Stimulated activated CD4-positive, alpha-beta T cell treated with anti-CD3 and anti-CD28 coated beads, Interleukin-15, amount 100 ng/mL, for 48 hours (primary cell): ENCODE data around the gene MAST4.

Experiments
- DNase-seq, 2 donors: peaks; one replicate each; pipeline ENCODE4 v3.0.0-alpha.2; 2020; ENCODE audit warnings: low read depth in 2 of 2

Gene MAST4

DNA sequence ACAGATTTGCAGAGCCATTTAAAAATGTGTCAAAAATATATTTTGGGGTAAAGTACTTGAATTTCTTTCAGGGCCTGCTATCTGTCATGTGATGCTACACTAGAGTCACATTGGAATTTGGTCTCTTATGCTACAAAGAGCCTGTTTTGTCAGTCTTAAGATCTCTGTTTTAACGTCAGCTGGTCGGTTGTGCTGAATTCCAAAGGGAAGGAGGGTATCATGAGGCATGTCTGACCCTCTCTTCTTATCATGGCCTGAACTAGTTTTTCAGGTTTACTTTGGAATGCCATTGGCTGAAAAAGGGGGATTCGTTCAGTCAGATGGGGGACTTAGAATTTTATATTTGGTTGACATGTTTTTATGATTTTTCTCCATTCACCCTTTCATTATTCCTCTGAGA lies 309.8 kb downstream of the MAST4 start:
- no peak for DNase-seq

- no peak for DNase-seq
These were observed 312.0 kb downstream of the MAST4 start for GRCh38 chr5:66908230-66908629.

DNA sequence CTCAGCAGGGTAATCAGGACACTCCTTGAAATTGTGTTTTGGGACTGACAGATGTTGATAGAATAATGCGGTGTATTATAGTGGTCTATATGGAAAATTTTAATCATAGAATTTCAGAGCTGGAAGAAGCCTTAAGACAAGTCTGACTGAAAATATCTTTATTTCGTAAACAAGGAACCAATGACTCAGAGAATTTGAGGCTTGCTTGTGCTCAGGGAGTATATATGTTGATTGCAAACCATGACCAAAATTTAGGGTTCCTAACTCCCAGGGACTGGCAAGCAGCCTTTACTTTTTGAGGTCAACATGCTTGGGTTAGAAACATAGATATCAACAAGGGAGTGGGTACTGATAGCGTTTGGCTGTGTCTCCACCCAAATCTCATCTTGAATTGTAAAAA lies 313.2 kb downstream of the MAST4 start:
- DNase-seq = no peak

DNA sequence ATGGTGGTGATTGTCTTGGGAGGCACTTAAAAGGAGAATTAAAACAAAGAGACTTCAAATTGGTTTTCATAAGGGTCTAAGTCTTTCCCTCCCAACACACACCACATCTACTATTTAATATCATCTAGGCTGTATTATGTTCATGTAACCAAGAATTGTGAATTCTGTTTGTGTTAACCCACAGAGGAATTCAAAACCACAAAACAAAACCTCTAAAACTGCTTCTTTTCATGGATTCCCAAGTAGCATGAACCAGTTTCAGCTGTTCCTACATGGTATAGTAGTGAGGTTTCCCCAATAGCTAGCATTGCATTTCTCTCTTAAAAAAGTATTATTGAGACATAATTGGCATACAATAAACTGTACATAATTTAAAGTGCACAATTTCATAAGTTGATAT lies 316.6 kb downstream of the MAST4 start:
- no peak for DNase-seq

DNA sequence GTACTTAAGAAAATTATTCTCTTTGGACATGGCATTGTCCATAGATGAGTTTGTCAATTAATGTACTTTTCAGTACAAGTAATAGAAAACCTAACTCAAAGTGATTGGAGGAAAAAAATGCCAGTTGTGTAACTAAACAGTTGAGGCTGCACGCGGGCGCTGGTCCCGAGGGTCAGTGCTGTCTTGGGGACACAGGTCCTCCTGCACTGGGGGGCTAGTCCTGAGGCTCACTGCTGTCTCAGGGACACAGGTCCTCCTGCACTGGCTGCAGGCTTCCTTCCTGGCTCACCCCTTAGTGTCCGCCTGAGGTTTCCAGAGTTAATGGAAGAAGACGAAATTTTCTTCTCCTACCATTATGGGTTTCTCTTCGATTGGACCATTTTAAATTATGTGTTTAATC lies 319.3 kb downstream of the MAST4 start:
- DNase-seq = no peak

DNA sequence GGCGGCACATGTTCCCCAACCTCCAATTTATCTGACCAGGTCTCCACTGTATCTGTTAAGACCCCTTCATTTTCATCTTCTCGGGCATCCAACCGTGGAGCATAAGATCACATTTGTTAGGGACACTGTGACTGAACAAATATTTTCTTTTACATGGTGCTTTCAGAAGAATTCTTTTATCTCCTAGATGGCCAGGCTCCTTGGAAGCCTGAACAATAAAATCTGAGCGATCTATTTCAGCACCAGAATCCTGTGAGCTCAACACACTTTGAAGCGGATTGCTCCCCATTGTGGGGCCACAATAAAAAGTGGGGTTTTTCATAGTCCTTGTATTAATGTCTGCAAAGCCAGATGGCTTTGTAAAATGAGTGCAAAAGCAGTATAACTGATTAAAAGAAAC lies 326.7 kb downstream of the MAST4 start:
- no peak for DNase-seq

DNA sequence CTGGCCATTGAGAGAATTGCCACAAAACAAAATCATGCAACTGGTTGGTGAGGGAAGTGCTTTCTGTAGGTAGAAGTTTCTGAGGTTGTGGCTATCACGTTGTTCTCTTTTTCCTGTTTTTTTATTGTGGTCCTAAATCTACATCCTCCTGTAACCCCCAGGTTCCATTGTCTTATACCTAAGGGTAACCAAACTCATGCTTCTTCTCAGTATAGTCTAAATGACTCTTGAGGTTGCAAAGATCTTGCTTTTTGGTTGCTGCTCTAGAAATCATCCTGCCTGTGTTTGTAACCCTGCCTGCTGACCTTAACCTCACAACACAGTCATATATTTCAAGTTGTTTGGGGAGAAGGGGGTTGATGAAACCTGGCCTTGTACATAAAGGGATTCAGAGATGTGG lies 327.3 kb downstream of the MAST4 start:
- DNase-seq = no peak

GRCh38 chr5:66923922-66924321 lies 327.7 kb downstream of the MAST4 start:
- no peak for DNase-seq

DNA sequence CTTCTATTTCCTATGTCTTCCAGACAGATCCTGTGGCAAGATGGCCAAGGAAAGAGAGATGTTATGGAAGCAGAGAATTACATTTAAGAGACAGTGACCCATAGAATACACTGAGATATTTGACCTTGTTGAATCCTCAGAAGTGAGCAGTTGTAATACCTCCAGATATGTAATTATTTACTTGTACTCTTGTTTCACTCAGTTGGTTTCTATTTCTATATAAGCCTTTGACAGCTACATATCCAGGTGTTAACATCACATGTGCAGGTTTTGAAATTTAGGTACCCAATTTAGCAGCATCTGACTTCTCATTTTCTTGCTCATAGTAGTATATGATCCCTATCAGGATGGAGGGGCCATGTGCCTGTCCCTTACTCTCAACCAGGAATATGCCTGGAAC lies 330.9 kb downstream of the MAST4 start:
- DNase-seq = no peak

GRCh38 chr5:66929281-66929680 lies 333.1 kb downstream of the MAST4 start:
- no peak for DNase-seq

DNA sequence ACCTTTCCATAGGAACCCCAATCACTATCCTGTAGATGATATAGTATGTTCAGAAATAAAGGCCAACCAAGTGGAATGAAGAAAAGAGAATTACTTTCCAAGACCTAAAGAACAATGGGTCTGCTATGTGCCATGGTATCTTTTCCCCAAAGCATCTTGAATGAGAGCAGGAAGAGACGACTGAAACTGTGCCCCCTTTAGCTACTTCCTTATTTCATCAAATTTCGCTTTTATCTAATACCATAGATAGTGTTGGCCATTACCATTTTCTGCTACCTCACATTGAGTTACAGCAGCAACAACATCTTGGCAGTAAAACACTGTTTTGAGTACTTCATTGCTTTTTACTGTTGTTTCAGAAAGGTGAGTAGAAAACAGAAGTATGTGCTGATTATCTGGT lies 333.8 kb downstream of the MAST4 start:
- DNase-seq = no peak

GRCh38 chr5:66931651-66932050 lies 335.5 kb downstream of the MAST4 start:
- DNase-seq = no peak

- DNase-seq = no peak
These were observed 336.3 kb downstream of the MAST4 start for GRCh38 chr5:66932457-66932856.

- no peak for DNase-seq
These were observed 336.9 kb downstream of the MAST4 start for GRCh38 chr5:66933066-66933465.

GRCh38 chr5:66939094-66939493 lies 342.9 kb downstream of the MAST4 start:
- DNase-seq = no peak

GRCh38 chr5:66945389-66946349 lies 349.5 kb downstream of the MAST4 start:
- peak in 1 of 2 donors; percentile 7 for DNase-seq

DNA sequence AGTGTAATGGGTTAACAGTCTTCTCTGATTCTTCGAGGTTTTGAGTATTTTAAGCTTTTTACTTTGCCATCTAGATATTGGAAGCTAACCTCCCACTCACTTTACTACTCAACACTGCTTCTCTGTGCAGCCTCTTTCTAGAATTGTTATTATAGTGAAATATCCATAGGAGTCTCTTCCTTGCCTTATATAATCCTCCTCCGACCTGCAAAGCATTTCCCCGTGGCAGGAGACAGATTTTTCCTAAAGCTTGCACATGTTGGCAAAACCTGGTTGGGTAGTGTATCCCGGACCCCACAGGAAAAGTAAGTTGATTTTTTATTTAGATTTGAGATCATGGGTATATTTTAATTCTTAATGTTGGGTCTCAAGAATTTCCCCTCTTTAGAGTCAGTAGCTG lies 351.3 kb downstream of the MAST4 start:
- DNase-seq = no peak

- DNase-seq = no peak
These were observed 352.9 kb downstream of the MAST4 start for GRCh38 chr5:66949066-66949465.

DNA sequence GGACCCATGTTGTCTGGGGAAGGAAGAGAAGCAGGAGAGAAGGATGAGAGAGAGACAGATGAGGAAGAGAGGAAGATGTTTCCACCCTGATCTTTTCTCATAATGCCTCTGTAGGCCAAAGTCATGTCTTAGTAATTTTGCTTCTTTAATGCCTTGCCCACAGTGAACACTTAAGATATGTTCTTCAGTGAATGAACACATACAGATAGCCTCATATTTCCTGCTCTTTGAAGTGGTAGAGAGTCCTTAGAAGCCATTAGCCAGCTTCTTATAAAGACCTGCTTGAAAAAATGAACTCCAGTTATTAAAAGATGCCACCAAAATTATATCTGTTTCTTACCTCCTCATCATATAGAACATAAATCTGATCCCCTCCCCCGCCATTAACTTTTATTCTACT lies 356.0 kb downstream of the MAST4 start:
- no peak for DNase-seq

GRCh38 chr5:66956439-66956838 lies 360.2 kb downstream of the MAST4 start:
- DNase-seq = no peak

DNA sequence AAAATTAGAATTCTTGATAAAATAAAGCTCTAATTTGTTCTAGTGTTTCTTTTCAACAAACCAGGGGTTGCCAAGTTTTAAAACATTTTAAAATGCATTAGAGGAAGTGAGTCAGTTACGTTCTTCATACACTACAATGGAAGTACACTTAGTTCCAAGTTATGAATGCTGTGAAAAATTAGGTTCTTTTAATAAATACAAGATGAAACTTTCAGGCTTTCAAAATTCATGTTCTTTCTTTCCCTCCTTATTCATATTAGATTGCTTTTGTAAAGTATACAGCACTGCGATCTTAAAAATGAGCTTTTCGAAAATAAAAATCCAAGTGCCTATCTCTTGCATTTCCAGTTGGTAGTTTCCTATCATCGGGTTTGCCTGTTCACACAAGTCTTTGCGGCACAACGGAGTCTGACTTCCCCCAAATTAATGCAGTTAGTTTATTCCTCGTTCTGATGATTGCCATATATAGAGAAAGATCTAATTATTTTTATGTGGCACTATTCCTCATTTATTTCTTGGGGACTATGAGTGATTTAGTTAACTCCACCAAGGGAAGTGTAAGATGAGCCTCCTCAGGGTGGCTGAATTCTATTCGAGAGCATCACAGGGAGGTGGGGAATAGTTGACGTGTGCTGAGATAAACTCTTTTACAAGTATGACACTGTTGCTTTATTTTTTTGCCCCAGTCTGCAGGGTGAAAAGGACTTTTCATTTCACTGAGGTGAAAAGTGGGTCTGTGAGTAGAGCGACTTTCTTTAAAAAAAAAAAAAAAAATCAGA lies 362.2 kb downstream of the MAST4 start:
- DNase-seq = no peak

DNA sequence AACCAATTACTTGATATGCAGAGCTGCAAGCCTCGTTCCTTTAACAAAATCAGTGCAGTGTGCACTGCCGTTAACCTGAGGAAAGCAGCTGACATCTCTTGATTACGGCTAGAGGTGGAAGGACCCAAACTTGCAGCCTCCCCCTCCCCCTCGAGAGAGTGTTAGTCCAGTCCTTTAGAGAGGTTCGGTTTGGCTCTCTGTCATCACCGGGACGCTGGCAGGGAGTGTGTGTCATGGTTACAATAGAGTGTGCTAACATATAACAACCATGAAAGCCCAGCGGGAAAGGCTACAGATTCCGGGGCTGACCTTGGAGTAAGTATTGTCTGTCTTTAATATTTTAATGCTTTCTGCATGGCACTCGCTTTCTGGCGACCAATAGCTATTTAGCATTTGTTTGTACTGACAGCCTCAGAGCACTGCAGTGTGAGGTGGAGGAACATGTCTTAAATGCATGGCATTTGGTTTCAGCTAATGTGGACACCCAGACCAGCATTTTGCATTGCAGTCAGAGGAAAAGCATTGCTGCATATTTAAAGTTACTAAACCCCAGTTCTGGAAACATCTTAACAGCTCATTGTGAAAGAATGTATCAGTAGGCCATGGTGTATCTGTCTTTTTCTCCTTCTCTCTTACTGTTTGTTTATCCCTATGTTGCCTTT lies 362.9 kb downstream of the MAST4 start:
- no peak for DNase-seq
